ENCODE measurements around the gene NR4A1.

Gene NR4A1

DNA sequence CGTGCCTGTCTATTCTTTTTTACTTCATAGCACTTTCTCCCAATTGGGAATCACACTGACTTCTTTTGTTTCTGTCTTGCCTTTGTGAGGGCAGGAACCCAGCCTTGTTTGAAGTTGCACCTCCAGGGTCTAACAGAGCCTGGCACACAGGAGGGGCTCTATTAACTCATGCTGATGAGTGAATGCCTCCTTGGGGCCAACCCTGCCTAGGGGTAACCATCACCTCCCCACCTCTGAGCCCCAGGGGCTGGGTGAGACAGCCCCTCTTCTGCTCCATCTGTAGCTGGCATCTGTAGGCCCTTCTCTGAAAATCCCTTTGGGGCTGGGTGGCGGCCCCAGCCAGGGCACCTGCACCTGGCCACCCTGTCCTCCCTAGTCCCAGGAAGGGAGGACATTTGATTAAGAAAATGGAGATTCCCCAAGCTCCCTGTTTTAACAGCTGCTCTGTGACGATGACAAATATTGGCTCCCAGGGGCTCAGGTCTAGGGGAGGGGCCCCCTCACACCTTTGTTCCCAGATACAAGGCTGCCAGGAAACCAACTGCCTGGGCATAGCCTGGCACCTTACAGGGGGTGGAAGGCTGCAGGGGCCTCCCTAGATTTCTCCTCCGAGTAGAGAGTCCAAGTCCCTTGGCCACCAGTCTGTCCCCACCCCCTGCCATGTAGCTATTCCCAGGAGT, 32.7 kb upstream of the NR4A1 start:
- no peak for DNase-seq (ENCODE audit: low read depth in 2 of 2, low spot score in 1 of 2)

DNA sequence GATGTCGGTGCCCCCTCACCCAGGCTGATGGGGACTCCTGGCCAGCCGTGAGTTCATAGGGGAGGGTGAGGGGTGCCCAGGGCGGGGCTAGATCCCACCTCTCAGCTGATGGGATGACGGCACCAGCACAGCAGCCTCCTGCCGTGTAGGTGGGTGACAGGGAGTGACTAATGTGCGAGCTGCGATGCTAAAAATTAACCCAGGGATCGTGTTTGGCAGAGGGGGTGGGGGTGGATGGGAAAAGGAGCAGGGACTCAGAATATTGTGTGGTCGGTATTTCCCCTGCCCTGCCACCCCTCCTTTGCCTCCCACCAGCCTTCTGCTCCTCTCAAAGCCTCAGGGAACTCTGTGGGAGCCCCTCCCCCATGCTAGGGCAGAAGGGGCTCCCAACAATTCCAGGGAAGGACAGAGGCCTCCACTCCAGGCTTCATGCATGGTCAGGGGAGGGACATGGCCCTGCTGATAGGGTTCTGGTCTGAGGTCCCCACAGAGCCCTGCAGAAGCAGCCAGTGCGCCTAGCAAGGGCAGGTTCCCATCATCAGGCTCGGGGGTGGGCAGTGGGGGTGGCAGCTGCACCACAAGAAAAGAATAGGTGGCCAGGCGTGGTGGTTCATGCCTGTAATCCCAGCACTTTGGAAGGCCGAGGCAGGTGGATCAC, 32.0 kb upstream of the NR4A1 start:
- no peak for DNase-seq (ENCODE audit: low read depth in 2 of 2, low spot score in 1 of 2)

DNA sequence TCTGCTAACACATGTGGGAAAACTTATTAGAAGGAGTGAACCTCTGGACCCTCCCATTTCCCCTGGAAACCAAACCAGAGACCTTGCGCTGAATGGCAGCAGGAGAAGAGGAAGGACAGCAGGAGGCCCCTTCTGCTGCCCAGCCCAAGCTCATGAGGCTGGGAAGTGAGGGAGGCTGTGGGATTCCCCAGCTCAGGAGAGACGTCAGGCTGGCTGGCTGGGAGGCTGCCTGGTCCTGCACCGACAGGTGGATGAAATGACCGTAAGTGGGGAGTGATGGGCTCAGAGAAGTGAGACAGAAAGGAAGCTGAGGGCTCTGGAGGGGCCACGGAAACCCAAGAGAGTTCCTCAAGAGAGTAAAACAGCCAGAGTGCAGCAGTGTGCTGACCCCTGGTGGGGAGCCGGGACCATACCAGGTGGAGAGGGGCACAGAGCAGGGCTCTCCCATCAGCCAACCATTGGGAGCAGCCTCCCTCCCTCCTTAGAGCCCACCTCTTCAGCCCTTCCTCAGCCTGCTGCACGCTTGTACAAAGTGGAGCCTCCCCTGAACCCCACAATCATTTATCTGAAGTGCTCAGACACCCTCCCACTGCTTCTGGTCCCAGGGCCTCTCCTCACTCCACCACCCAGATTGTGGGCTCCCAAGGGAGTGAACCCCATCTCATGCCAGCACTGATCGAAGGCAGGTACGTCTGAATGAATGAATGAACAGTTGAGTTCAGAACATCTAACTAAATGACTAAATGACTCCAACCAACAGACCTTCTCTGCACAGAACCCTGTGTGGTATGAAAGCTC, 30.5 kb upstream of the NR4A1 start:
- no peak for DNase-seq (ENCODE audit: low read depth in 2 of 2, low spot score in 1 of 2)

DNA sequence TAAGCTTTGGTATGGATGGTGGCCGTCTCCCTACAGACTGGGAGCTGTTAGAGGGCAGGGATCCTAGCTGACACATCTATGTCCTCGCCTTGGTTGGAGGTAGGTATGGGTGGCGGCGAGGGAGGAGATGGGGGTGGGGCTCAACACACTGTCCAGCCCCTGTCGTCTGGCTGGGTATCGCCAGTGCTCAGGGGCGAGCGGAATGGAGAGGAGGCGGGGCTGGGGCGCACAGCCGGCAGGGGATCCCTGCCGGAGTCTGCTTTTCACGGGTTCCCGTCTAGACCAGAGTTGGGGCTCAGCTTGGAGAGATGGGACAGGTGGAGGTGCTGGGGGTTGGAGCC, 28.4 kb upstream of the NR4A1 start:
- DNase-seq (ENCODE audit: low read depth in 2 of 2, low spot score in 1 of 2): no peak

DNA sequence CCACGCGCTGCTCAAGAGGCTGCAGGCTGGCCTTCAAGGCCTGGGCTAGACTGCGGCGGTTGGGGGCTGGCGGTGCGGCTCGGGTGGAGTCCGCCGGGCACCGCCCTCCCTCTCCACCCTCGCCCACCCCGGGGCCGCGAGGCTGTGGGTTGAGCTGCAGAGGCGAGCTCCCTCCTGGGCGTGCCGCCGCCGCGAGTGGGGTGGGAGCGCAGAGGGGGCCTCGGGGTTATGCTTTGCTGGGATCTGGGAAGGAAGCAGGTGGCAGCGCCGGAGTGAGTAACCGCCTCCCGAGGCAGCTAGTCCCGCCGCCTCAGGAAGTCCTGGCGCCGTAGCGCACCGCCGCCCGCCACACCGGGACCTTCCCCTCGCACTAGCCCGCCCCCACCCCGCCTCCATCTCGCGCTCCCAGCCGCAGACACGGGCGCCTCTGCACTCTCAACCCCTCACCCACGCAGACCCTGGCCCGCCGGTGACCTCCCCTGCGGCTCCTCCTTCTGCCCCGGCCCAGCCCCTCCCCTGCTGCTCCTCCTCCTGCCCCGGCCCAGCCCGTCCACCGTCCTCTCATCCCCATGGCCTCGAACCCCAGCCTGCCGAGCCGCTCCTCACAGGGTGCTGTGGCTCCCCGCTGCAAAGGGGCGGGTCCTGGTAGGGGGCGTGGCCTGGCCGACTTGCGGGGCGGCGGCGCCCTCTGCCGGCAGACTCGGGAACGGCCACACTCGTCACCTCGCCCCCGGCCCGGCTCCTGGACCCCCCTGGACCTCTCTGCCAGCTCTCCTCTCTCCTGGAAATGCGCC, 27.9 kb upstream of the NR4A1 start:
- DNase-seq (ENCODE audit: low read depth in 2 of 2, low spot score in 1 of 2): peak; percentile 78 to 86

DNA sequence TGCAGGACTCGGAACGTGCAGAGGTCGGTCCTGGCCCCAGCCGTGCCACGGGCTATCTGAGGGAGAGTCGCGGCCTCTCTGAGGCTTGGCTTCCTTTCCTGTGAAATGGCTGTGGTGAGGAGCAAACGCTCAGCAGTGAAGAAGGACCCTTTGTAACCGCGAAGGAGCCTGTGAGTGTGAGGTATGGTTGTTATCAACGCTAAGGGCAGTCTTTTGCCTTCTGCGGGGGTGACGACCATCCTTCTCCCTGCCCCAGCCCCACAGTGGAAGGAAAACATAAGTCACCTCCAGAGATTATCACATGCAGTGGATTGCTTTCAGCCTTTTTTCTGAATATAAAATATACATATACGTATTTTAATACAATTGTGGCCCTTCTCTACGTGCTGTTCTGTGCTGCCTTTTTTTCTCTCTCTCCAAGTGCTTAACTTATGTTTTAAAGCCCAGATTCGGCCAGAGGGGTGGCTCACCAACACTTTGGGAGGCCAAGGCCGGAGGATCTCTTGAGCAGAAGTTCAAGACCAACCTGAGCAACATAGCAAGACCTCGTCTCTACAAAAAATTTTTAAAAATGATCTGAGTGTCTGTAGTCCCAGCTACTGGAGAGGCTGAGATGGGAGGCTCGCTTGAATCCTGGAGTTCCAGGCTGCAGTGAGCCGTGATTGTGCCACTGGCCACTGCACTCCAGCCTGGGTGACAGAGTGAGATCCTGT, 27.1 kb upstream of the NR4A1 start:
- no peak for DNase-seq (ENCODE audit: low read depth in 2 of 2, low spot score in 1 of 2)

DNA sequence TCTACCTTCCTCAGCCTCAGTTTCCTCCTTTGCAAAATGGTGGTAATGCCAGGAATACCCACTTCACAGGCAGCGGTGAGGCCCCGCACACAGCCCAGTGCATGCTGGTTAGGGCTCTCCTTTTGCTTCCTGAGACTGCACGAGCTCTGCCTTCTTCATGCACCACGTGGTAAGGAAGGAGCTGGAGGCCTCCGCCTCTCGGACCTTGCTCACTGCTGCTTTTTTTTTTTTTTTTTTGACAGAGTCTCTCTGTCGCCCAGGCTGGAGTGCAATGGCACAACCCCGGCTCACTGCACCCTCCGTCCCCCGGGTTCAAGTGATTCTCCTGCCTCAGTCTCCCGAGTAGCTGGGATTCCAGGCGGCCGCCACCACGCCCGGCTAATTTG, 26.4 kb upstream of the NR4A1 start:
- no peak for DNase-seq (ENCODE audit: low read depth in 2 of 2, low spot score in 1 of 2)

DNA sequence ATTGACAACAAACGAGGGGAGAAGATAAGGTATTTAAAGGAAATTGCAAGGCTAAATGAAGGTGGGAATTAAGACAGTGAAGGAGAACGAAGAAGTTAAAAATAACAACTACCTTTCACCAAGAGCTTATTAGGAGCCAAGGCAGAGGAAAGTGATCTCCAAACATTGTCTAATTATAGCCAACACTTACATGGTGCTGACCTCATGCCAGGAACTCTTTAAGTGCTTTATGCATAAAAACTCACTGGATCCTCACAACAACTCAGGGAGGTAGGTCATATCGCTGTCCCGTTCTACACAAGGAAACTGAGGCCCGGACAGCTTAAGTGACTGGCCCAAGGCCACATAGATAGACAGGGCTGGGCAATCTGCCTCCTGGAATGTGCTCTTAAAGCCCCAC, 25.0 kb upstream of the NR4A1 start:
- no peak for DNase-seq (ENCODE audit: low read depth in 2 of 2, low spot score in 1 of 2)

DNA sequence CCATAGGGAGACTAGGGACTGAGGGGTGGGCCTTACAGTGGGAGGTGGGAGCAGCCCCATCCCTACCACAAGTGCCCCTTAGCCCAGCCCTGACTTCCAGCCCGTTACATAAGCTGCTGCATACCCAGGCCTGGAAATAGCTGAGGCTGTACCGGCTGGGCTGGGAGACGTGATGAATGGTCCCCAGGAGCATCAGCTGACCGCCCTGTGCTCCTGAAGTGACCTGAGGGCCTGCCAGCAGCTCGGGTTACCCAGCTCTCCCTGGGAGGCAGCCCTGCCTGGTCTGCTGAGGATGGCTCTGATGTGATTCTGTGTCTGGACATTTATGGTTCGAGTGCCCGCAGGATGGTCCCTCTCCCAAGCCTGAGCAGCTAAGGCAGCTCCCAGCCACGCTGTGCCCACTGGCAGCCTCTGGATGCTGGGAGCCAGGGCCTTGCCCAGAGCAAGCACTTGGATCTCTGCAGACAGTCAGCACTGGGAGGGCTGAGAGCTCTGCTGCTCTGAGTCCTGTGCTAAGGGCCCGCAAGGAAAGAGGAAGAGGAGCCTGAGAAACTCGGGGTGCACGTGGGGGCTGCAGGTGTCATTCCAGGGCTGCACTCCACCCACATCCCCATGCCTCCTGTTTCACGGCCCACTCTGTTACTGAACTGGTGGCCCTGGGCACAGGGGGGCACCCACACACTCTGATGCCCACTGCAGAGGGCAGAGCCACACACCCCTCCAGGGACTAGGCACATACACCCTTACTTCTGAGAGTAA, 24.0 kb upstream of the NR4A1 start:
- no peak for DNase-seq (ENCODE audit: low read depth in 2 of 2, low spot score in 1 of 2)

DNA sequence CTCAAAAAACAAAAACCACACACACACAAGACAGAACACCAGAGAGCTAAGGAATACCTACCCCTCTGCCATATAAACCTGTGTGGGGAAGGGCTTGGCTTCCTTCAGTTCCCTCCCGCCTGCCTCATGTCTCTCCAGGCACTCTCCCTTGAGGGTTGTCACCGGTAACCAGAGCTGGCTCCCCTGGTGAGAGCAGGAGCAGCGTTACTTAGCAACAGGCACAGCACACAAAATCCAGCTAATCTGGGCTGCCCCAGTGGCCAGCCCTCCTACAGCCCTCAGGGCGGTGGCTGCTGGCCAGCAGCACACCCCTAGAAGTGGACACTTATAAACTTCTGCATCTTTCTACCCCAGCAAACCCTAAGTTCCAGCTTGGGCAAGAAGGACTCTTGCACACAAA, 21.6 kb upstream of the NR4A1 start:
- no peak for DNase-seq (ENCODE audit: low read depth in 2 of 2, low spot score in 1 of 2)

DNA sequence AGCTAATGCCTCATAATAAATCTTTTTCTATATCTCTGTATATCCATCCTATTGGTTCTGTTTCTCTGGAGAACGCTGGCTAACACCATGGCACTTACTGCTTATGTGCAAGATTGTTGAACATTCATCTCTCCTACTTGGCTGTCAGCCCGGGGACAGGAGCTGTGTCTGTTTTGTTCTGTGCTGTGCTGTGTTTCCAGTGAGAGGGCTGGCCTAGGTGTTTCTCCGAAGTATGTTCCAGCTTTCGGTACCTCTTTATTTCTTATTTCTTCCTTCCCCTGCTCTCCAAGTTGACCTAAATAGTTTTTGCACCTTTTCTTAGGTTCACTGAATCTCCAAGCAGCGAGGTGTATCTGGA, 18.8 kb upstream of the NR4A1 start:
- DNase-seq (ENCODE audit: low read depth in 2 of 2, low spot score in 1 of 2): no peak

DNA sequence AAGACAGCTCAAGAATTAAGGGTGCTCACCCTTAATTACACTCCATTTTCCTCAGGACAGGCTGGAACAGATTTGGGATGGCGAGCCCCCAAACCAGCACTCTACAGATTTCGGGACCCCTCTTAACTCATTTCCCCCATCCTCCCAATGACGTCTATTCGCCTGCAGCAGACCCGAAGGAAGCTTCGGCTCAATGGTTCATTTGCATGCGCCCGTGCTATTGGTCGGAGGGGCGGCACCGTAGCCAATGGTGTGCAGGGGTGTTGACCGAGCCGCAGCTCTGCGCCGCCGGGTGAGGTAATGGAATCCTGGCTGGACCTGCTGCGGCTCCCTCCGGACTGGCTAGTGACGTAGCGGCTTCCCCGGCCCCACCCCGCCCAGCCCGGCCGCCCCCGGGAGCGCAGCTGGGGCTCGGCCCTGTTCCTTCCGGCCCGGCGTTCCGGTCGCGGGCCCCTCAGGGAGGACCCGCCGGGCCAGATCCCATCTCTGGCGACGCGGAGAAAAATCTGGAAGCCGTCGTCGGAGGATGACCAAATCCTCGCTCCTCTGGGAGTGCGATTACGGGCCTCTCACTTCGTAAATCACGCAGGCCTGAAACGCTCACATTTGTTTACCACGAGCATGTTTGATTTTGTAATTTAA, 18.3 kb upstream of the NR4A1 start:
- DNase-seq (ENCODE audit: low read depth in 2 of 2, low spot score in 1 of 2): peak; percentile 66 to 85

DNA sequence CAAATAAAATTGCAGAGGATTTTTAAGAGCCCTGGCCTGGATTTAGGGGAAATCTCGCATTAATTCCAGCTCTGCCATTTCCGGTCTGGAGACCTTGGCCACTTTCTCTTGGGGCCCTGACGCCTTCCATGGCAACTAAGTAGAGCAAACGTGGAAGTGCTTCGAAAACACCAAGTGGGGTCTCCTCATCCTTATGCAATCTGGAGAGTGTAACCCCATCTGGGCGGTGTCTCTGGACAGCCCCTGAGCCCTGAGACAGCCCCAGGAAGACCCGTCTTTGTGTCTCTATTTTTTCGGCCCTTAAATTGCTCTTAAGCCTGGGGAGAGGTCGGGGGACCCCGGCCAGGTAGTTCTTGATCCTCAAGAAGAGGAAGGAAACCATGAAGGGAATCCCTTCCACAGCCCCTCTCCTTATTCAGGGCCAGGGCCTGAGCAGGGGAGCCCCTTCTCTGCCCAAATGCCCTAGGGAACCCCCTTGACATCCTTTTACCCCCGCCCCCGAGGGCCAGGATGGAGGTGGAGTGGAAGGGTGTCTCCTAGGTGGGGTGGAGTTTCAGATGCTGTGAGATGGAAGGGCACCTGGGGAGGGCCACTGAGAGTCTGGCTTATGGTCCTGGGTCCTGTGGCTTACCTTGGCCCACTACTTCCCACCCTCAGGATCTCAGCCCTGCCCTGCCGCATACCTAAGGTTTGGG, 17.6 kb upstream of the NR4A1 start:
- no peak for DNase-seq (ENCODE audit: low read depth in 2 of 2, low spot score in 1 of 2)

DNA sequence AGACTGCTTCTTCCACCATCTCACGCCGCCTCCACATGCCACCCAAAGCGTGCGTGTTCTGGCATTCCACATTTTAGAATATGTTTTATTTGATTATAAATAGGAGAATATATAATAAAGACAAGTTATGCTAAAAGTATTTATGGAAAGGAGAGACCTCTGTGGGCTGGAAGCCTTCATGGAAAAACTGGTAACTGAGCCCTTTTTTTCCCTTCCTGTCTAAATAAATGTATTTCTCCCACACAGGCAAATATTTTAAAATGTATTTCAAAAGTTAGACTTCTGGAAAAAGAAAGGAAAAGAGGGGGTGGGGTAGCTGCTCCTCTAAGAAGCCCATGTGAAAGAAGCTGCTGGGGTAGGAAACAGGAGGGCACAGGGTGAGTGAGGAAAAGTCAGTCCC, 16.1 kb upstream of the NR4A1 start:
- DNase-seq (ENCODE audit: low read depth in 2 of 2, low spot score in 1 of 2): no peak

DNA sequence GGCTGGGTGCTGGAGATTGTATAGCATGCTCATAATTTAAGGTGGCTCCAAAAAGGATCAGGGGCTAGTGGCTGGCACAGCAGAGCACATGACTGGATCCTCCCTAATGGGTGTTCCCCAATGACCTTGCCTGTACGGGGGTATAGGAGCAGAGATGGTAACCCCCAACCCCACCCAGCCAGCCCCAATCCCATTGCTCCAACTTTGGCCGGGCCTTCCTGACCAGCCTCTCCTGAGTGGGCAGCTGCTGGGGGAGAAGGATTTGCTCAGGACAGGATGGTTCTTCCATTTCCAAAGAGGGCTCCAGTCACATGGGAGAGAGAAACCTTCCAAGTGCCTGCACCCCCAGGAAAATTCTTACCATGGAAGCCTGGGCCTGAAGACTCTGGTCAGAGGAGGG, 15.3 kb upstream of the NR4A1 start:
- DNase-seq (ENCODE audit: low read depth in 2 of 2, low spot score in 1 of 2): no peak

DNA sequence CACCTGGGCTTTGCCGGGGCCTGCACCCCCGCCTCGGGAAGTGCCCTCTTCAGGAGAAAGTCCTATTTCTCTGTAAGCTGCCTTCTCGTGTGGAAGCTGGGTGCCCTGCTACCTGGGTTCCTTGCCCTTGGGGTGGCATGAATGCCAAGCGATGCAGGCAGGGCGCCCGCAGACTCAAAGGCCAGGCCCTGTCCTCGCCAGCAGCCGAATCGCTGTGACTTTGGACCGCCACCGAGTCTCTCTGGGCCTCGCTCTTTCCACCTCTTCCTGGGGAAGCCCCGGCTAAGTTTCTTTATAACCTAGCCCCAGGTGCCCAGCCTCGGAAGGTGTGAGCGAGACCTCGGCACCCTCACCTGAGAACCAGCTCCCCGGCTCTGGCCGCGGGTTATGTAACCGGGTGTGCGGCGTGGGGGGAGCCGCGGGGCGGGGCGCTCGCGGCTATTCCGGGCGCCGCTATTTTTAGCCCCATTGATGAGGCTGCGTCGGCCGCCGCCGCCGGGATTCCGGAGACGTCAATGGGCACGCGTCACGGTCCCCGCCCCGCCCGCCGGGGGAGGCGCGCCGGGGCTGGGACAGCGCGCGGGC, 14.6 kb upstream of the NR4A1 start:
- DNase-seq (ENCODE audit: low read depth in 2 of 2, low spot score in 1 of 2): peak; percentile 60 to 81

DNA sequence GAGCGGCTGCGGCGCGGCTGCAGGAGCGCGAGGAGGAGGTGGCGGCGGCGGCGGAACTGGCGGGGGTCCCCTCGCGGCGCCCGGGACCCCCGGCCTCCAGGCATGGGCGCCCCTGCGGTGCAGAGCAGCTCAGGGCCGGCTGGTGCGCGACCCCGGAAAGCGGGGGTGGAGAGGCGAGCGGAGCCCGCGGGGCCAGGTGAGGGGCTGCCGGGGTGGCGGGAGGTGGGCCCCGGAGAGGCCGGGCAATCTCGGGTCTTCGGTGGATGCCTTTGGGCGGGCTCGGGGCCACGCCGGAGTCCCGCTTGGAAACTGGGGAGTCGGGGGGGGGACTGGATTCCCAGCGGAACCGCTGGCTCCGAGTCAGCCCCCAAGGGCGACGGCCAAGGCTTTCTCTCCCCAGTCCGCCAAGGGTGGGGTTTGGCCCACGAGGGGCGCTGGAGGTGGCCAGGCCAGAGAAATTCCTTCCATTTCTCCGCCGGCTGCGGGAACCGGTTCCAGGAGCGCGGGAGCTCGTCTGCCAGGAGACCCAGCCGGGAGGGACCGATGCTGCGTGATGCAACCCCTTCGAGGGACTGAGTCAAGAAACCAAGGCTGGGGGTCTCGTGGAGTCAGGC, 13.9 kb upstream of the NR4A1 start:
- no peak for DNase-seq (ENCODE audit: low read depth in 2 of 2, low spot score in 1 of 2)

DNA sequence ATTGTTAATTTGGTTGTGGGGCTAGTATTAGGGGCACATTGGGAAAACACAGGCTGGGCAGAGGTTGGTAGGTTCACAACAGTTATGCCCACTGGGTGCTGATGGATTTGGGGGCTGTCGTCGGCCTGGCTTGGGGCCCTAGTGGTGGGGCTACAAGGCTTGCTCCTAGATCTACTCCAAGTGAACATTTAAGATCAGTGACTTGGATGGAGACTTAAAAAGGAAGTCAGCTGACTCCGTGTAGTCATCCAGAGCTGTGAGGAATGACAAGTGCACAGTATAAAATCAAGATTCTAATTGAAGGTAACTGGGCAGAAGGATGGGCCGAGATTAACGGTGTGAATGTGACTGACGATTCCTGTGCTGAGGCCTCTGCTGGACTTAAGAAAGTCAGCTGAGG, 12.8 kb upstream of the NR4A1 start:
- no peak for DNase-seq (ENCODE audit: low read depth in 2 of 2, low spot score in 1 of 2)

DNA sequence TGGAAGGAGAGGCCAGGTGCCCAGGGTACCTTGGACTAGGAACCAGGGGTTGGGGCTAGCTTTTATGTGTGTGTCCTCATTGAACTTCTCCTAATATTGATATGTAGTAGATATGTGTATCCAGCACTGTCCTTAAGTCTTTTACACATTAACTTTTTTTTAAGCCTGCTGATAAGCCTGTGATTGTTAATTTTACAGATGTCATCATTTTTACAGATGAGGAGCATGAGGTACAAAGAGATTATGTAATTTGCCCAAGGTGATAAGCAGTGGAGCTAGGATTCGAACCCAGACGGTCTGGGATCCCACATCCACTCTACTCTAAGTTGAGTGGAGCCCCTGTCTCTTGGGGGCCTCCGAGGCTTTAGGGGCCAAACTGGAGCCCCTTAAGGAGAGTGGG, 10.2 kb upstream of the NR4A1 start:
- DNase-seq (ENCODE audit: low read depth in 2 of 2, low spot score in 1 of 2): no peak
